ENCODE measurements around the gene MAPK10.

Gene MAPK10

GRCh38 chr4:86007042-86007441 is 352.8 kb downstream of the MAPK10 start:
- Histone ChIP-seq H2AFZ (ENCODE audit: insufficient read depth, low read length, poor library complexity) (no peak overlapping the region), H3K27ac (ENCODE audit: low read depth, low read length) (no peak overlapping the region), H3K9me3 (ENCODE audit: insufficient read depth, low read depth, low read length) (peaks cover 2% of the 10 kb centered on the region), H3K4me3 (ENCODE audit: low read depth, low read length) (no peak overlapping the region), H2AK5ac (ENCODE audit: low read length) (no peak overlapping the region), H3K14ac (ENCODE audit: low read length) (no peak overlapping the region), H3K79me1 (ENCODE audit: low read length) (no peaks in the 10 kb centered on the region), H4K8ac (ENCODE audit: low read depth, low read length) (no peak overlapping the region), H3K36me3 (ENCODE audit: control insufficient read depth in 1 of 2, insufficient read depth in 2 of 2, low read length in 2 of 2) (no peaks in the 10 kb centered on the region), H3K4ac (ENCODE audit: low read depth, low read length) (no peak overlapping the region), H2BK5ac (ENCODE audit: low read depth, low read length, poor library complexity) (no peak overlapping the region), H3K9ac (ENCODE audit: low read length) (no peak overlapping the region), H3K18ac (ENCODE audit: low read length) (no peak overlapping the region), H2BK12ac (ENCODE audit: low read length) (no peak overlapping the region), H4K91ac (ENCODE audit: low read depth, low read length) (no peak overlapping the region), H4K12ac (ENCODE audit: low read depth, low read length) (no peak overlapping the region), H3K4me2 (ENCODE audit: low read length) (no peak overlapping the region), H3K23ac (ENCODE audit: low read length) (no peak overlapping the region), H2BK120ac (ENCODE audit: insufficient read depth, low read length, poor library complexity) (no peak overlapping the region), H3K79me2 (ENCODE audit: control insufficient read depth, insufficient read depth, low read length, poor library complexity) (no peaks in the 10 kb centered on the region), H3K27me3 (ENCODE audit: insufficient read depth, low read length) (no peaks in the 10 kb centered on the region), H3K4me1 (ENCODE audit: control insufficient read depth in 1 of 2, insufficient read depth in 2 of 2, low read length in 2 of 2) (no peaks in the 10 kb centered on the region)
- DNase-seq: no peak
- WGBS (ENCODE audit: extremely low coverage, insufficient coverage, insufficient read length): no CpG with 5 or more reads among the region's 6 CpGs

- Histone ChIP-seq H3K79me1 (ENCODE audit: low read length) (no peaks in the 10 kb centered on the region), H3K4me3 (ENCODE audit: low read depth, low read length) (no peak overlapping the region), H2BK12ac (ENCODE audit: low read length) (no peak overlapping the region), H3K14ac (ENCODE audit: low read length) (no peak overlapping the region), H3K18ac (ENCODE audit: low read length) (no peak overlapping the region), H3K4me1 (ENCODE audit: control insufficient read depth in 1 of 2, insufficient read depth in 2 of 2, low read length in 2 of 2) (no peaks in the 10 kb centered on the region), H3K4ac (ENCODE audit: low read depth, low read length) (no peak overlapping the region), H3K27ac (ENCODE audit: low read depth, low read length) (no peak overlapping the region), H4K8ac (ENCODE audit: low read depth, low read length) (no peak overlapping the region), H3K27me3 (ENCODE audit: insufficient read depth, low read length) (no peaks in the 10 kb centered on the region), H3K9me3 (ENCODE audit: insufficient read depth, low read depth, low read length) (peaks cover 2% of the 10 kb centered on the region), H2AFZ (ENCODE audit: insufficient read depth, low read length, poor library complexity) (no peak overlapping the region), H3K23ac (ENCODE audit: low read length) (no peak overlapping the region), H2BK120ac (ENCODE audit: insufficient read depth, low read length, poor library complexity) (no peak overlapping the region), H3K79me2 (ENCODE audit: control insufficient read depth, insufficient read depth, low read length, poor library complexity) (no peaks in the 10 kb centered on the region), H3K4me2 (ENCODE audit: low read length) (no peak overlapping the region), H3K9ac (ENCODE audit: low read length) (no peak overlapping the region), H2BK5ac (ENCODE audit: low read depth, low read length, poor library complexity) (no peak overlapping the region), H2AK5ac (ENCODE audit: low read length) (no peak overlapping the region), H3K36me3 (ENCODE audit: control insufficient read depth in 1 of 2, insufficient read depth in 2 of 2, low read length in 2 of 2) (no peaks in the 10 kb centered on the region), H4K91ac (ENCODE audit: low read depth, low read length) (no peak overlapping the region), H4K12ac (ENCODE audit: low read depth, low read length) (no peak overlapping the region)
- no peak for DNase-seq
These were observed 353.8 kb downstream of the MAPK10 start for GRCh38 chr4:86006057-86006456.

- Histone ChIP-seq H3K14ac (ENCODE audit: low read length) (no peak overlapping the region), H3K23ac (ENCODE audit: low read length) (no peak overlapping the region), H3K79me1 (ENCODE audit: low read length) (no peaks in the 10 kb centered on the region), H3K4me3 (ENCODE audit: low read depth, low read length) (no peak overlapping the region), H2BK5ac (ENCODE audit: low read depth, low read length, poor library complexity) (no peak overlapping the region), H3K79me2 (ENCODE audit: control insufficient read depth, insufficient read depth, low read length, poor library complexity) (no peaks in the 10 kb centered on the region), H2AK5ac (ENCODE audit: low read length) (no peak overlapping the region), H2BK120ac (ENCODE audit: insufficient read depth, low read length, poor library complexity) (no peak overlapping the region), H2AFZ (ENCODE audit: insufficient read depth, low read length, poor library complexity) (no peak overlapping the region), H3K9ac (ENCODE audit: low read length) (no peak overlapping the region), H4K8ac (ENCODE audit: low read depth, low read length) (no peak overlapping the region), H3K9me3 (ENCODE audit: insufficient read depth, low read depth, low read length) (peaks cover 2% of the 10 kb centered on the region), H3K4ac (ENCODE audit: low read depth, low read length) (no peak overlapping the region), H3K36me3 (ENCODE audit: control insufficient read depth in 1 of 2, insufficient read depth in 2 of 2, low read length in 2 of 2) (peaks cover 0 to 2% of the 10 kb centered on the region in 2 experiments), H4K91ac (ENCODE audit: low read depth, low read length) (no peak overlapping the region), H2BK12ac (ENCODE audit: low read length) (no peak overlapping the region), H3K27me3 (ENCODE audit: insufficient read depth, low read length) (no peaks in the 10 kb centered on the region), H3K27ac (ENCODE audit: low read depth, low read length) (no peak overlapping the region), H3K4me2 (ENCODE audit: low read length) (no peak overlapping the region), H3K18ac (ENCODE audit: low read length) (no peak overlapping the region), H3K4me1 (ENCODE audit: control insufficient read depth in 1 of 2, insufficient read depth in 2 of 2, low read length in 2 of 2) (no peaks in the 10 kb centered on the region), H4K12ac (ENCODE audit: low read depth, low read length) (no peak overlapping the region)
- WGBS (ENCODE audit: extremely low coverage, insufficient coverage, insufficient read length): no CpG with 5 or more reads among the region's 2 CpGs
- no peak for DNase-seq
These were observed 355.8 kb downstream of the MAPK10 start for GRCh38 chr4:86004030-86004429.

- Histone ChIP-seq H3K4ac (ENCODE audit: low read depth, low read length) (no peak overlapping the region), H3K9me3 (ENCODE audit: insufficient read depth, low read depth, low read length) (no peaks in the 10 kb centered on the region), H4K8ac (ENCODE audit: low read depth, low read length) (no peak overlapping the region), H3K79me1 (ENCODE audit: low read length) (no peaks in the 10 kb centered on the region), H4K12ac (ENCODE audit: low read depth, low read length) (no peak overlapping the region), H3K4me2 (ENCODE audit: low read length) (no peak overlapping the region), H3K79me2 (ENCODE audit: control insufficient read depth, insufficient read depth, low read length, poor library complexity) (no peaks in the 10 kb centered on the region), H2BK5ac (ENCODE audit: low read depth, low read length, poor library complexity) (no peak overlapping the region), H3K4me1 (ENCODE audit: control insufficient read depth in 1 of 2, insufficient read depth in 2 of 2, low read length in 2 of 2) (no peaks in the 10 kb centered on the region), H3K9ac (ENCODE audit: low read length) (no peak overlapping the region), H2BK120ac (ENCODE audit: insufficient read depth, low read length, poor library complexity) (no peak overlapping the region), H2AK5ac (ENCODE audit: low read length) (no peak overlapping the region), H3K4me3 (ENCODE audit: low read depth, low read length) (no peak overlapping the region), H3K23ac (ENCODE audit: low read length) (no peak overlapping the region), H3K36me3 (ENCODE audit: control insufficient read depth in 1 of 2, insufficient read depth in 2 of 2, low read length in 2 of 2) (peaks cover 0 to 2% of the 10 kb centered on the region in 2 experiments), H4K91ac (ENCODE audit: low read depth, low read length) (no peak overlapping the region), H3K27ac (ENCODE audit: low read depth, low read length) (no peak overlapping the region), H3K27me3 (ENCODE audit: insufficient read depth, low read length) (no peaks in the 10 kb centered on the region), H2AFZ (ENCODE audit: insufficient read depth, low read length, poor library complexity) (no peak overlapping the region), H3K18ac (ENCODE audit: low read length) (no peak overlapping the region), H3K14ac (ENCODE audit: low read length) (no peak overlapping the region), H2BK12ac (ENCODE audit: low read length) (no peak overlapping the region)
- DNase-seq: no peak
- whole genome bisulfite sequencing (ENCODE audit: extremely low coverage, insufficient coverage, insufficient read length): no CpG with 5 or more reads among the region's 2 CpGs
These were observed 358.3 kb downstream of the MAPK10 start for GRCh38 chr4:86001591-86001990.
